Measurements from ENCODE around the gene PEG3.

PEG3 gene

GRCh38 chr19:56806639-56807038, 33.9 kb downstream of the PEG3 start:
- DNase-seq (no peak), ATAC-seq (no peak)
